Kidney (tissue), 14 donors: ENCODE data around the gene MAP2K6. TPM values are rescaled to one million over a fixed set of nuclear protein-coding genes. Genes with fewer than 3 reads are reported as not detected.

Experiments used
- DNase-seq, 5 donors: peaks; one replicate each; pipeline ENCODE4 v3.0.0-alpha.2; 2013 to 2020
- FAIRE-seq: peaks from 2 replicates; lab custom pipeline; 2012; peaks lifted over from hg19 to GRCh38; lab: Jason Lieb, UNC
- H3K27ac ChIP-seq, 2 donors: one replicate each; pipeline ENCODE4 v1.7.0; 2013; ENCODE audit warnings: low read depth in 2 of 2, low read length in 2 of 2, inconsistent platforms in 1 of 2
- H3K27me3 ChIP-seq: one replicate; pipeline ENCODE4 v1.7.1; 2013; ENCODE audit warnings: low read length, inconsistent platforms; ENCODE audit not compliant: control insufficient read depth, insufficient read depth
- H3K36me3 ChIP-seq, 3 donors: one replicate each; pipeline versions ENCODE4 v1.7.0 to v1.7.1; 2013; ENCODE audit warnings: low read length in 3 of 3, control low read depth in 1 of 3, inconsistent platforms in 1 of 3; ENCODE audit not compliant: insufficient read depth in 3 of 3, control insufficient read depth in 2 of 3
- H3K4me1 ChIP-seq, 3 donors: one replicate each; pipeline versions ENCODE4 v1.7.0 to v1.7.1; 2013; ENCODE audit warnings: low read length in 3 of 3, inconsistent platforms in 1 of 3, low read depth in 1 of 3; ENCODE audit not compliant: control insufficient read depth in 2 of 3, insufficient read depth in 2 of 3
- H3K4me3 ChIP-seq, 3 donors: one replicate each; pipeline versions ENCODE4 v1.7.0 to v1.8.1; 2013; ENCODE audit warnings: low read length in 3 of 3, control low read depth in 1 of 3, inconsistent platforms in 1 of 3
- H3K9ac ChIP-seq, 3 donors: one replicate each; pipeline versions ENCODE4 v1.7.0 to v1.7.1; 2013; ENCODE audit warnings: low read length in 3 of 3, control low read depth in 1 of 3, inconsistent platforms in 1 of 3
- H3K9me3 ChIP-seq, 3 donors: one replicate each; pipeline versions ENCODE4 v1.7.0 to v1.7.1; 2013; ENCODE audit warnings: low read length in 3 of 3, control low read depth in 1 of 3, inconsistent platforms in 1 of 3; ENCODE audit not compliant: control insufficient read depth in 2 of 3, insufficient read depth in 1 of 3
- intact Hi-C: fragments of 100-400 bp; cut with DNase I; formaldehyde crosslinking; loops from one replicate; pipeline ENCODE4 v1.11.1; 2022
- polyA plus RNA-seq: library from polyadenylated mRNA; stranded (reverse); fragments of 350-450 nt; fragmentation: Illumina TruSeq; extraction: RNeasy Lipid Tissue Mini Kit (QIAGEN cat#74804); gene quantifications from one replicate; pipeline ENCODE4 v1.2.3, GENCODE V29; 2014; ENCODE audit warnings: low read depth, low replicate concordance; ENCODE audit not compliant: insufficient read depth
- total RNA-seq: library from RNA; stranded (reverse); fragmentation: NEBNext Ultra II Directional; extraction: Animal tissue kit (Norgen Biotek cat#: 25700); gene quantifications from one replicate; pipeline ENCODE4 v1.2.1, GENCODE V29; 2021
- TF ChIP-seq, protein P1 (sequence below): IDR thresholded peaks from 3 replicates; pipeline ENCODE4 v1.5.1; 2012; ENCODE audit warnings: mild to moderate bottlenecking, moderate library complexity, borderline replicate concordance; ENCODE audit not compliant: insufficient read depth; ENCODE audit errors: extremely low read depth
- donor health status: control.
- donor health status: control.
- donor health status: control.
- donor health status: control.
- donor health status: control.
- donor health status: DM: yes; HTN: yes; CAD: no.
- donor health status: Normal renal cell carcinoma (clear cell type).

MAP2K6 gene
- total and polyA plus RNA-seq, 2 donors from 2014 or later = 8.6 to 10.2 TPM

DNA sequence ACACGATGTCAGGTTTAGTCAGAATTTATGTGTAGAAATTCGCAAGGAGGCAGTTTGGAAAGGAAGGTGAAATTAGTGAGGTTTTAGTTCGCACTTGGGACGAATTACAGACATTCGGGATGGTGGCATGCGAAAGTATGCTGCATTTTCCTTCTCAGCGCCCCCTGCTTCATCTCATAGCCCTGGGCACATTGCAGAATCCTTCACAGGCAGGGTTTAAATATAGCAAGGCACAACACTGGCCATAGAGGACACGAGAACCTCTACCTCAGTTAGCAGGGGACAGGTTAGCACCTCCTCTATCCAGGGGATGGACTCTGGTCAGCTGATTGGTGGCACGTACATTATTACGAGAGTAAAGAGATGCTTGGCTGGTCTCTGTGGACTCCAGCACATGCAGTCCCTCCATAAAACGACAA is 47.5 kb downstream of the MAP2K6 start:
- FAIRE-seq (no peak), DNase-seq (no peak)
- Histone ChIP-seq H3K4me1 (peaks cover 0 to 6% (median 0%) of the 10 kb centered on the region in 3 donors), H3K36me3 (no peaks in the 10 kb centered on the region), H3K4me3 (no peak overlapping the region), H3K9ac (peak overlapping the region in 1 of 3 donors; percentile 38), H3K27ac (peak overlapping the region in 1 of 2 donors; percentile 16), H3K27me3 (no peaks in the 10 kb centered on the region), H3K9me3 (no peaks in the 10 kb centered on the region)
- intact Hi-C loops = no loop called here
- TF ChIP-seq, protein P1, sequence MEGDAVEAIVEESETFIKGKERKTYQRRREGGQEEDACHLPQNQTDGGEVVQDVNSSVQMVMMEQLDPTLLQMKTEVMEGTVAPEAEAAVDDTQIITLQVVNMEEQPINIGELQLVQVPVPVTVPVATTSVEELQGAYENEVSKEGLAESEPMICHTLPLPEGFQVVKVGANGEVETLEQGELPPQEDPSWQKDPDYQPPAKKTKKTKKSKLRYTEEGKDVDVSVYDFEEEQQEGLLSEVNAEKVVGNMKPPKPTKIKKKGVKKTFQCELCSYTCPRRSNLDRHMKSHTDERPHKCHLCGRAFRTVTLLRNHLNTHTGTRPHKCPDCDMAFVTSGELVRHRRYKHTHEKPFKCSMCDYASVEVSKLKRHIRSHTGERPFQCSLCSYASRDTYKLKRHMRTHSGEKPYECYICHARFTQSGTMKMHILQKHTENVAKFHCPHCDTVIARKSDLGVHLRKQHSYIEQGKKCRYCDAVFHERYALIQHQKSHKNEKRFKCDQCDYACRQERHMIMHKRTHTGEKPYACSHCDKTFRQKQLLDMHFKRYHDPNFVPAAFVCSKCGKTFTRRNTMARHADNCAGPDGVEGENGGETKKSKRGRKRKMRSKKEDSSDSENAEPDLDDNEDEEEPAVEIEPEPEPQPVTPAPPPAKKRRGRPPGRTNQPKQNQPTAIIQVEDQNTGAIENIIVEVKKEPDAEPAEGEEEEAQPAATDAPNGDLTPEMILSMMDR = no peak

DNA sequence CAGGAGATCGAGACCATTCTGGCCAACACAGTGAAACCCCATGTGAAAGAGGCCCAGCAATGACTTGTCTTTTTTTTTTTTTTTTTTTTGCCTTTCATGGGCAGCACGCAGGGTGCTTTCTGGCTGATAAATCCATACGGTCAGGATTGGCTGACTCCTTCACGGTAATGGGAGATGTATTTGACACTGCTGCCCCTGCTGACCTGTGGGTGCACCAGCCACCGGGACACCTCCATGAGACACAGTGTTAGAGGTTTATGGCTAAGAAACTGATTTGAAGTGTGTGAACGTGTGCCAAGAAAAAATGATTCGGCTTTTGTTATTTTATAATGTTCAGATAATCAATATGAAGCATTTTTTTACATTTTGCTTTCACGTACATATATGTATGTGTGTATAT is 48.4 kb downstream of the MAP2K6 start:
- FAIRE-seq (no peak), DNase-seq (no peak)
- TF ChIP-seq, protein P1 = no peak
- Histone ChIP-seq H3K27ac (no peak overlapping the region), H3K9ac (no peak overlapping the region), H3K27me3 (no peaks in the 10 kb centered on the region), H3K4me1 (peaks cover 0 to 8% (median 2%) of the 10 kb centered on the region in 3 donors), H3K36me3 (no peaks in the 10 kb centered on the region), H3K4me3 (no peak overlapping the region), H3K9me3 (no peaks in the 10 kb centered on the region)
- intact Hi-C loops = no loop called here

DNA sequence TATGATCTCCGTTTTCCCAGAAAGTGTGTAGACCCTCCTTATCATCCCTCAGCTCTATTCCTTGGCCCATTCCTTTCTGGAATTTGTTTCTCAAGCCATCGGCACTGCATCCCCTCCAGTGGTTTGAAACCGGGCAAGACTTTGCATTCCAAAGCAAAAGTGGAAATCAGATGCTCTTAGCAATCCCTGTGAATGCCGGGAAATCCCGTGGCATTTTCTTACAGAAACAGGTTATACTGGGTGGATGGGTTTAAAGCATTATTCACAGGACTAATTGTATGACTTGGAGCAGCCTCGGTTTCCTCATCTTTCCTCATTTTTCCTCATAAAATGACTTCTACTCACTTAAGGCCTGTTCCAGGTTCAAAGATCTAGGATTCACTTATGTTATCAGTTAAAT is 52.0 kb downstream of the MAP2K6 start:
- no peak for DNase-seq
- no peak for FAIRE-seq
- Histone ChIP-seq H3K27ac (no peak overlapping the region), H3K4me3 (no peak overlapping the region), H3K36me3 (no peaks in the 10 kb centered on the region), H3K4me1 (peaks cover 0 to 8% (median 4%) of the 10 kb centered on the region in 3 donors), H3K9me3 (no peaks in the 10 kb centered on the region), H3K27me3 (no peaks in the 10 kb centered on the region), H3K9ac (no peak overlapping the region)
- intact Hi-C loops = no loop called here
- TF ChIP-seq, protein P1 = no peak
